ENCODE measurements around the gene NME9. TPM values are rescaled to one million over a fixed set of nuclear protein-coding genes. Genes with fewer than 3 reads are reported as not detected.

NME9 gene
- total and polyA plus RNA-seq, 4 donors: 0.08 to 0.39 TPM; not detected in 2

DNA sequence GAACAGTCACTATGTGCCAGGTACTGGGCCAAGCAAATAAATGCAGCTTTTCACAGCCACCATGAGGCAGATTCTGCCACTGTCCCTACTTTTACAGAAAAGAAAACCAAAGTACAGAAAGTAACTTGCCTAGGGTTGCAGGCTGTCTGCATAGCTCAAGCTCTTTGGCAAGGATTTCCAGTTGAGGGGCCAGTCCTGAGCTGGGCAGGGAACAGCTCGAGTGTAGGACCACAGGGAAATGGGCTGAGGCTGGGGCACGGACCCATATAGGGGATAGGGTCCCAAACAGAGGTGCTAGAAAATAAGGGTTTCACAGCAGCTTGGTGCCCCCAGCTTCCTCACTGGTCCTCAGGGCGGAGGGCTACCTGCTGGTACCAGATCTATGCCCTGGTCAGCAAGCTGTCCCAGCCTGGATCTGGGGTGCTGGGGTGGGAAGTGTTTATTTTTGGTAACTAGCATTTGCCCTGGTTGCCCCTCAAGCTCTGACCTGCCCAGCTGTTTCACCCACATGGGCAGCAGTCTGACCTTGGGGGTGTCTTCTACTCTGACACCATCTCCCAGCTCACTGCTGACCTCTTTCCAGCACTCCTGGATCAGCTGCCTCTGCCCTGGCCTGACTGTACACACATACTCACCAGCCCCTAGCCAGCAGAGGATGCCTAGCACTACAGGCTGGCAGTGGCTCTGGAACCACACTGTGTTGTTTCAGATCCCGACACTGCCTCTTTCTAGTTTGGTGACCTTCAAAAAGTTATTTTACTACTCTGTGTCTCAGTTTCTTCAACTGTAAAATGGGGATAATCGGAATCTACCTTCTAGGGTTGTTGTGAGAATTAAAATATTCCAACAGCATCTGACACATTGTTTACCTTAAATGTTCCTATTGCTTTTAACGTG is 35.0 kb upstream of the NME9 start:
- TF ChIP-seq NR2F2 (IDR thresholded peaks at IDR 0.05) (no peak), RAD21 (IDR thresholded peaks at IDR 0.05) (no peak), GABPA (IDR thresholded peaks at IDR 0.05 in 1 of 2, conservative IDR thresholded peaks at IDR 0.05 in 1 of 2) (no peak), FOXA1 (IDR thresholded peaks at IDR 0.05) (no peak), YY1 (IDR thresholded peaks at IDR 0.05) (no peak), EGR1 (IDR thresholded peaks at IDR 0.05; ENCODE audit: low read depth in 2 of 2) (no peak), RXRA (IDR thresholded peaks at IDR 0.05) (no peak), ATF3 (IDR thresholded peaks at IDR 0.05) (no peak), MAX (IDR thresholded peaks at IDR 0.05) (no peak), JUND (IDR thresholded peaks at IDR 0.05) (no peak), TAF1 (conservative IDR thresholded peaks at IDR 0.05) (no peak), SP1 (IDR thresholded peaks at IDR 0.05) (no peak), CTCF (IDR thresholded peaks at IDR 0.05; ENCODE audit: low read depth, low read length, missing input control) (no peak), HNF4G (IDR thresholded peaks at IDR 0.05) (no peak), FOXA2 (IDR thresholded peaks at IDR 0.05) (no peak)
- TF ChIP-seq, protein P1, sequence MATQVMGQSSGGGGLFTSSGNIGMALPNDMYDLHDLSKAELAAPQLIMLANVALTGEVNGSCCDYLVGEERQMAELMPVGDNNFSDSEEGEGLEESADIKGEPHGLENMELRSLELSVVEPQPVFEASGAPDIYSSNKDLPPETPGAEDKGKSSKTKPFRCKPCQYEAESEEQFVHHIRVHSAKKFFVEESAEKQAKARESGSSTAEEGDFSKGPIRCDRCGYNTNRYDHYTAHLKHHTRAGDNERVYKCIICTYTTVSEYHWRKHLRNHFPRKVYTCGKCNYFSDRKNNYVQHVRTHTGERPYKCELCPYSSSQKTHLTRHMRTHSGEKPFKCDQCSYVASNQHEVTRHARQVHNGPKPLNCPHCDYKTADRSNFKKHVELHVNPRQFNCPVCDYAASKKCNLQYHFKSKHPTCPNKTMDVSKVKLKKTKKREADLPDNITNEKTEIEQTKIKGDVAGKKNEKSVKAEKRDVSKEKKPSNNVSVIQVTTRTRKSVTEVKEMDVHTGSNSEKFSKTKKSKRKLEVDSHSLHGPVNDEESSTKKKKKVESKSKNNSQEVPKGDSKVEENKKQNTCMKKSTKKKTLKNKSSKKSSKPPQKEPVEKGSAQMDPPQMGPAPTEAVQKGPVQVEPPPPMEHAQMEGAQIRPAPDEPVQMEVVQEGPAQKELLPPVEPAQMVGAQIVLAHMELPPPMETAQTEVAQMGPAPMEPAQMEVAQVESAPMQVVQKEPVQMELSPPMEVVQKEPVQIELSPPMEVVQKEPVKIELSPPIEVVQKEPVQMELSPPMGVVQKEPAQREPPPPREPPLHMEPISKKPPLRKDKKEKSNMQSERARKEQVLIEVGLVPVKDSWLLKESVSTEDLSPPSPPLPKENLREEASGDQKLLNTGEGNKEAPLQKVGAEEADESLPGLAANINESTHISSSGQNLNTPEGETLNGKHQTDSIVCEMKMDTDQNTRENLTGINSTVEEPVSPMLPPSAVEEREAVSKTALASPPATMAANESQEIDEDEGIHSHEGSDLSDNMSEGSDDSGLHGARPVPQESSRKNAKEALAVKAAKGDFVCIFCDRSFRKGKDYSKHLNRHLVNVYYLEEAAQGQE (IDR thresholded peaks at IDR 0.05): no peak
- TF ChIP-seq, protein P2, sequence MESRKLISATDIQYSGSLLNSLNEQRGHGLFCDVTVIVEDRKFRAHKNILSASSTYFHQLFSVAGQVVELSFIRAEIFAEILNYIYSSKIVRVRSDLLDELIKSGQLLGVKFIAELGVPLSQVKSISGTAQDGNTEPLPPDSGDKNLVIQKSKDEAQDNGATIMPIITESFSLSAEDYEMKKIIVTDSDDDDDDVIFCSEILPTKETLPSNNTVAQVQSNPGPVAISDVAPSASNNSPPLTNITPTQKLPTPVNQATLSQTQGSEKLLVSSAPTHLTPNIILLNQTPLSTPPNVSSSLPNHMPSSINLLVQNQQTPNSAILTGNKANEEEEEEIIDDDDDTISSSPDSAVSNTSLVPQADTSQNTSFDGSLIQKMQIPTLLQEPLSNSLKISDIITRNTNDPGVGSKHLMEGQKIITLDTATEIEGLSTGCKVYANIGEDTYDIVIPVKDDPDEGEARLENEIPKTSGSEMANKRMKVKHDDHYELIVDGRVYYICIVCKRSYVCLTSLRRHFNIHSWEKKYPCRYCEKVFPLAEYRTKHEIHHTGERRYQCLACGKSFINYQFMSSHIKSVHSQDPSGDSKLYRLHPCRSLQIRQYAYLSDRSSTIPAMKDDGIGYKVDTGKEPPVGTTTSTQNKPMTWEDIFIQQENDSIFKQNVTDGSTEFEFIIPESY (IDR thresholded peaks at IDR 0.05): no peak
- WGBS: 89% methylated on average over 6 of the region's 6 CpGs
- Histone ChIP-seq H3K9me3 (ENCODE audit: control insufficient read depth in 4 of 4, low read length in 3 of 4) (no peaks in the 10 kb centered on the region), H3K9ac (ENCODE audit: low read depth in 1 of 2, low read length in 2 of 2) (no peak overlapping the region), H3K27me3 (ENCODE audit: control insufficient read depth in 4 of 4, insufficient read depth in 4 of 4, low read length in 3 of 4) (no peaks in the 10 kb centered on the region), H3K4me1 (ENCODE audit: control insufficient read depth in 4 of 4, insufficient read depth in 4 of 4, low read length in 3 of 4) (no peaks in the 10 kb centered on the region), H3K4me3 (ENCODE audit: low read depth in 1 of 3, low read length in 3 of 3) (no peak overlapping the region), H3K27ac (ENCODE audit: low read depth in 1 of 2, low read length in 2 of 2) (no peak overlapping the region), H3K36me3 (ENCODE audit: control insufficient read depth in 4 of 4, insufficient read depth in 3 of 4, low read depth in 1 of 4, low read length in 3 of 4) (no peaks in the 10 kb centered on the region)
- DNase-seq (ENCODE audit: low spot score): no peak

Measured in liver (tissue), 9 donors.